Measurements from ENCODE around the gene SCMH1. TPM values are rescaled to one million over a fixed set of nuclear protein-coding genes. Genes with fewer than 3 reads are reported as not detected.
"Not testable (repeated sequence)": the region's sequence is repeated elsewhere in the genome, so short reads cannot be mapped to it uniquely, and the experiment has no call there.

The SCMH1 gene
- total RNA-seq, 1 donor from 2014 or later, result 28.0 TPM

DNA sequence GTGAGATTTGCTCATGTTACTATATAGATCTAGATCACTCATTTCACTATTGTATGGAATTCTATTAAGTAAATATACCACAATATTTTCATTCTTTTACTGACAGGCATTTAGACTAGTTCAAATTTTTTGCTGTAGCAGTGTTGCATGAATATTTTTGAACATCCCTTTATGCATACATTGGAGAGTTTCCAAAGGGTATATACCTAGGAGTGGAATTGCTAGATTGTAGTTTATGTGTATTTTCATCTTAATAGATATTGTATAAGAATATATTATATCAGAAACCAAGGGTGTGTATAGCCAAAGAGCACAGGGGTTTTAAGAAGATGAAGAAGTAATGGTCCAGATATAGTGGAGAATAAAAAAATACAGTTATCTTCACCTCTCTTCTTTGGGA is 6.2 kb downstream of the SCMH1 start:
- peaks cover 8% of the 10 kb centered on the region for H3K4me1 Mint-ChIP-seq
- DNase-seq, result no peak
- H3K4me3 Mint-ChIP-seq, result no peak overlapping the region
- ATAC-seq (ENCODE audit: low read depth), result no peak
- H3K27ac Mint-ChIP-seq, result no peak overlapping the region
- intact Hi-C loops (cut with micrococcal nuclease), result no loop called here
- no peaks in the 10 kb centered on the region for H3K27me3 Mint-ChIP-seq
- TF ChIP-seq, protein P1, sequence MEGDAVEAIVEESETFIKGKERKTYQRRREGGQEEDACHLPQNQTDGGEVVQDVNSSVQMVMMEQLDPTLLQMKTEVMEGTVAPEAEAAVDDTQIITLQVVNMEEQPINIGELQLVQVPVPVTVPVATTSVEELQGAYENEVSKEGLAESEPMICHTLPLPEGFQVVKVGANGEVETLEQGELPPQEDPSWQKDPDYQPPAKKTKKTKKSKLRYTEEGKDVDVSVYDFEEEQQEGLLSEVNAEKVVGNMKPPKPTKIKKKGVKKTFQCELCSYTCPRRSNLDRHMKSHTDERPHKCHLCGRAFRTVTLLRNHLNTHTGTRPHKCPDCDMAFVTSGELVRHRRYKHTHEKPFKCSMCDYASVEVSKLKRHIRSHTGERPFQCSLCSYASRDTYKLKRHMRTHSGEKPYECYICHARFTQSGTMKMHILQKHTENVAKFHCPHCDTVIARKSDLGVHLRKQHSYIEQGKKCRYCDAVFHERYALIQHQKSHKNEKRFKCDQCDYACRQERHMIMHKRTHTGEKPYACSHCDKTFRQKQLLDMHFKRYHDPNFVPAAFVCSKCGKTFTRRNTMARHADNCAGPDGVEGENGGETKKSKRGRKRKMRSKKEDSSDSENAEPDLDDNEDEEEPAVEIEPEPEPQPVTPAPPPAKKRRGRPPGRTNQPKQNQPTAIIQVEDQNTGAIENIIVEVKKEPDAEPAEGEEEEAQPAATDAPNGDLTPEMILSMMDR (IDR thresholded peaks at IDR 0.05), result no peak
- ChIA-PET POLR2A (no interaction called here), CTCF (no interaction called here)
- H3K9me3 Mint-ChIP-seq, result no peaks in the 10 kb centered on the region
- H3K36me3 Mint-ChIP-seq (ENCODE audit: low read depth), result peaks cover 2% of the 10 kb centered on the region

DNA sequence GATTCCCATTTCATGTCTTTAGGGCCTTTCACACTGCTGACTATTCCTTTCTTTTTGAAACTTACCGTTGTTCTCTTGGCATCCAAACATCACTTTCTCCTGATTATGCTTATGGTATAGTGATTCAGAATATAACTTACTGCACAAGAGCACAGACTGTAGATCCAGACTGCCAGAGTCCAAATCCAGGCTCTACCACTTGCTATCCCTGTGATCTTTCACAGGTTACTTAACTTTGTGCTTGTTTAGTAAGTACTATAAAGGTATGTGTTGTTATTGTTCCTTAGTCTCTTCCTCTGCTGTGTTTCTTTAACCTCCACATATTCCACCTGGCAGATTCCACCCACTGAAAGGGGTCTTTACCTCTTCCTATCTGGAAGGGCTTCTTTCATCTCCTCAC is 8.4 kb downstream of the SCMH1 start:
- no peak for DNase-seq
- intact Hi-C loops (cut with micrococcal nuclease), result no loop called here
- ChIA-PET POLR2A (no interaction called here), CTCF (no interaction called here)
- ATAC-seq (ENCODE audit: low read depth), result no peak
- Mint-ChIP-seq H3K9me3 (no peaks in the 10 kb centered on the region), H3K4me3 (no peak overlapping the region), H3K4me1 (no peaks in the 10 kb centered on the region), H3K27me3 (no peaks in the 10 kb centered on the region), H3K36me3 (ENCODE audit: low read depth) (no peaks in the 10 kb centered on the region), H3K27ac (no peak overlapping the region)
- TF ChIP-seq, protein P1 (IDR thresholded peaks at IDR 0.05), result no peak

DNA sequence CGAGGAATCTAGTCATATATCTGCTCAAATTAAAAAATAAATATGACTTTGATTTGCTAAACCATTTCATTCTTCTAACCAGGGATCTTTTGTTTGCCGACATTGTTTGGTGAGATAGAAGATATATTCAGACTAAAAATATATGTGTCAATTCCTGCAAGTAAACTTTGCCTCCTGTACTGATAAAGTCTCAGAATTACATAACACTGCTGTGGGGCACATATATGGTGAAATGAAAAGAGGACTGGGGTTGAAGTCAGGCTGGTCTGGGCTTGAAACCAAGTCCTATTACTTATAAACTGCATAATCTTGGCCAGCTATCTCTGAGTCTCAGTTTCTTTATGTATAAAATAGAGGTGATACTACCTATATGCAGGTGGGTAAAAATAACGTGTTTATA is 9.8 kb downstream of the SCMH1 start:
- no peaks in the 10 kb centered on the region for H3K4me1 Mint-ChIP-seq
- H3K27ac Mint-ChIP-seq, result no peak overlapping the region
- TF ChIP-seq, protein P1 (IDR thresholded peaks at IDR 0.05), result no peak
- POLR2A ChIA-PET, result interaction anchor here (0.7 kb wide), 1 partner anchor 15 kb away, joined by 6 read pairs; no protein-coding TSS in a partner anchor
- no peaks in the 10 kb centered on the region for H3K27me3 Mint-ChIP-seq
- intact Hi-C loops (cut with micrococcal nuclease), result no loop called here
- ATAC-seq (ENCODE audit: low read depth) (no peak), DNase-seq (no peak)
- no peak overlapping the region for H3K4me3 Mint-ChIP-seq
- no peaks in the 10 kb centered on the region for H3K9me3 Mint-ChIP-seq
- H3K36me3 Mint-ChIP-seq (ENCODE audit: low read depth), result peaks cover 2% of the 10 kb centered on the region
- CTCF ChIA-PET, result no interaction called here

DNA sequence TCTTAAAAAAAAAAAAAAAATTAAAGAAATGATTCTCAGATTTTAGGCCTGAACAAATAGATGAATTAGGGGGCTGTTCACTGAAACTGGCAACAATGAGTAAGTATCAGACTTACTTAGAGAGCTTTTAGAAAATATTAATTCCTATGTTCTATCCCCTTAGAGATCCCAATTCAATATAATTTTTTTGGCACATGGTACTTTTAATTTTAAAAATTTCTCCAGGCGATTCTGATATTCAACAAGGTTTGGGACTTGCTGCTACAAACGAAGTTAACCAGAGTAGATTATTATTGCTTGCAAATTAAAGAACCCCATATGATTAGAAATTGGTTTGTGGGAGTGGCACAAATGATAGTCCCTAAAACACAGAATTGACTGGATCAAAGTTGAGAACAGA is 11.4 kb downstream of the SCMH1 start:
- Mint-ChIP-seq H3K9me3 (no peaks in the 10 kb centered on the region), H3K4me1 (peaks cover 5% of the 10 kb centered on the region), H3K4me3 (no peak overlapping the region), H3K36me3 (ENCODE audit: low read depth) (peaks cover 2% of the 10 kb centered on the region), H3K27me3 (no peaks in the 10 kb centered on the region), H3K27ac (no peak overlapping the region)
- DNase-seq, result no peak
- POLR2A ChIA-PET, result no interaction called here
- CTCF ChIA-PET, result no interaction called here
- intact Hi-C loops (cut with micrococcal nuclease), result no loop called here
- no peak for ATAC-seq (ENCODE audit: low read depth)
- TF ChIP-seq, protein P1 (IDR thresholded peaks at IDR 0.05), result no peak

DNA sequence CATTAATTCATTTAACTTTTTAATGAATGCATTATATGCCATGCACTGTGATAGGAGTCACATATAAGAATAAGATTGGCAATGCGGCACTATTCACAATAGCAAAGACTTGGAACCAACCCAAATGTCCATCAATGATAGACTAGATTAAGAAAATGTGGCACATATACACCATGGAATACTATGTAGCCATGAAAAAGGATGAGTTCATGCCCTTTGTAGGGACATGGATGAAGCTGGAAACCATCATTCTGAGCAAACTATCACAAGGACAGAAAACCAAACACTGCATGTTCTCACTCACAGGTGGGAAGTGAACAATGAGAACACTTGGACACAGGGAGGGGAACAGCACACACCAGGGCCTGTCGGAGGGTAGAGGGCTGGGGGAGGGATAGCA is 12.9 kb downstream of the SCMH1 start:
- H3K4me1 Mint-ChIP-seq; CTCF ChIA-PET; H3K4me3 Mint-ChIP-seq; POLR2A ChIA-PET; H3K9me3 Mint-ChIP-seq; H3K27me3 Mint-ChIP-seq; DNase-seq; H3K27ac Mint-ChIP-seq; H3K36me3 Mint-ChIP-seq (ENCODE audit: low read depth); ATAC-seq (ENCODE audit: low read depth); intact Hi-C loops (cut with micrococcal nuclease): not testable (repeated sequence)

DNA sequence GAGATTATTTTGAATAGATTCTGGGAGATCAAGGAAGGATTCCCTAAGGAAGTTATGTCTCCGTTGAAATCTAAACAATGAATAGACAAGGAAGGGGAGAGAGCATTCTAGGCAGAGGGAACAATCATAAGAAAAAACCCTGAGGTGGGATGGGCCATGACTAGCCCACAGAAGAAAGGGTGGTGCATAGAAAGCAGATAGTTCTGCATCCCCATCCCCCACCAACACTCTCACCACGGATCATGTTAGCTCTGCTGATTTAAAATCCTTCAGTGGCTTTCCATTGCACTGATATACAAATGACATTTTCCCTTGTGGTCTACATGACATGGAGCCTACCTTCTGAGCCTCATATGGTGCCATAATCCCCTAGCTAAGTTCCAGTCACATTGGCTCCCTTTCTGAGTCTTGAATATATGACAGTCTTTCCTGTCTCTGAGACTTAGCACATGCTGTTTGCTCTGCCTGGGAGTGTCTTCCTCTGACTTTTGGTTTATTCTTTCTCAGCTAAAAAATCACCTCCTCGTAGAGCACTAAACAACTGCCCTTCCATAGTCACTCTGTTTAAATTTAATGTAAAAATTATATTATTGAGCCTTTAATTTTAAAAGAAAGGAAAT is 15.2 kb downstream of the SCMH1 start:
- intact Hi-C loops (cut with micrococcal nuclease), result no loop called here
- TF ChIP-seq, protein P1 (IDR thresholded peaks at IDR 0.05), result no peak
- POLR2A ChIA-PET, result no interaction called here
- Mint-ChIP-seq H3K4me3 (no peak overlapping the region), H3K4me1 (peaks cover 14% of the 10 kb centered on the region), H3K27ac (no peak overlapping the region), H3K36me3 (ENCODE audit: low read depth) (peaks cover 4% of the 10 kb centered on the region), H3K9me3 (no peaks in the 10 kb centered on the region), H3K27me3 (no peaks in the 10 kb centered on the region)
- no peak for DNase-seq
- no peak for ATAC-seq (ENCODE audit: low read depth)
- CTCF ChIA-PET, result no interaction called here

Measured in activated B cell treated with CpG ODN at 0.5 μM for 24 hours (primary cell).